T-helper 2 cell treated with Interferon-gamma antibody and Interleukin-4, amounts not matched to agents 100 ng/mL and 5 ng/mL, for 36 hours (primary cell): ENCODE results near the gene ANKS1A. TPM values are rescaled to one million over a fixed set of nuclear protein-coding genes. Genes with fewer than 3 reads are reported as not detected.
"Not testable (repeated sequence)": the region's sequence is repeated elsewhere in the genome, so short reads cannot be mapped to it uniquely, and the experiment has no call there.

ENCODE experiments used
- intact Hi-C: fragments of 100-400 bp; cut with micrococcal nuclease; formaldehyde crosslinking; loops from one replicate; pipeline ENCODE4 v1.15.1; 2023
- total RNA-seq: library from RNA; stranded (reverse); gene quantifications from 2 replicates; pipeline ENCODE4 v1.2.3, GENCODE V29; 2022

Gene ANKS1A
- total RNA-seq, 1 donor from 2014 or later = 6.8 TPM

- intact Hi-C loops = no loop called here
These were observed 27.4 kb downstream of the ANKS1A start for GRCh38 chr6:34916348-34916967.

GRCh38 chr6:34917626-34918285, 28.7 kb downstream of the ANKS1A start:
- intact Hi-C loops = no loop called here

GRCh38 chr6:34919651-34920050, 30.6 kb downstream of the ANKS1A start:
- intact Hi-C loops = no loop called here

GRCh38 chr6:34920097-34920496, 31.0 kb downstream of the ANKS1A start:
- intact Hi-C loops = no loop called here

GRCh38 chr6:34922177-34922663, 33.2 kb downstream of the ANKS1A start:
- intact Hi-C loops = no loop called here

- intact Hi-C loops = no loop called here
These were observed 36.0 kb downstream of the ANKS1A start for GRCh38 chr6:34924831-34925625.

GRCh38 chr6:34926655-34927054, 37.6 kb downstream of the ANKS1A start:
- intact Hi-C loops = no loop called here

- intact Hi-C loops = no loop called here
These were observed 39.2 kb downstream of the ANKS1A start for GRCh38 chr6:34928220-34928619.

- intact Hi-C loops = no loop called here
These were observed 39.6 kb downstream of the ANKS1A start for GRCh38 chr6:34928695-34929094.

GRCh38 chr6:34929241-34929978, 40.4 kb downstream of the ANKS1A start:
- intact Hi-C loops = no loop called here

- intact Hi-C loops = no loop called here
These were observed 41.2 kb downstream of the ANKS1A start for GRCh38 chr6:34930221-34930620.

GRCh38 chr6:34932202-34932601, 43.1 kb downstream of the ANKS1A start:
- intact Hi-C loops = not testable (repeated sequence)

- intact Hi-C loops = no loop called here
These were observed 45.5 kb downstream of the ANKS1A start for GRCh38 chr6:34934516-34934915.

GRCh38 chr6:34938268-34938667, 49.2 kb downstream of the ANKS1A start:
- intact Hi-C loops = no loop called here

- intact Hi-C loops = no loop called here
These were observed 51.0 kb downstream of the ANKS1A start for GRCh38 chr6:34940030-34940434.

- intact Hi-C loops = no loop called here
These were observed 52.4 kb downstream of the ANKS1A start for GRCh38 chr6:34941421-34941820.

- intact Hi-C loops = no loop called here
These were observed 56.3 kb downstream of the ANKS1A start for GRCh38 chr6:34945317-34945716.

- intact Hi-C loops = no loop called here
These were observed 58.5 kb downstream of the ANKS1A start for GRCh38 chr6:34947561-34947960.

GRCh38 chr6:34949636-34950035, 60.6 kb downstream of the ANKS1A start:
- intact Hi-C loops = no loop called here

- intact Hi-C loops = no loop called here
These were observed 61.8 kb downstream of the ANKS1A start for GRCh38 chr6:34950849-34951248.

GRCh38 chr6:34951731-34952130, 62.7 kb downstream of the ANKS1A start:
- intact Hi-C loops = no loop called here
